Activated CD4-positive, alpha-beta T cell treated with anti-CD3 and anti-CD28 coated beads, Interleukin-10, Interleukin-2, amounts not matched to agents 100 ng/mL and 50 ng/mL, durations not matched to agents 16 hours and 8 hours (primary cell): ENCODE data around the gene FKBP5.
"Not testable (repeated sequence)": the region's sequence is repeated elsewhere in the genome, so short reads cannot be mapped to it uniquely, and the experiment has no call there.

Experiments
- DNase-seq: peaks from one replicate; pipeline ENCODE4 v3.0.0-alpha.2; 2020

The FKBP5 gene

DNA sequence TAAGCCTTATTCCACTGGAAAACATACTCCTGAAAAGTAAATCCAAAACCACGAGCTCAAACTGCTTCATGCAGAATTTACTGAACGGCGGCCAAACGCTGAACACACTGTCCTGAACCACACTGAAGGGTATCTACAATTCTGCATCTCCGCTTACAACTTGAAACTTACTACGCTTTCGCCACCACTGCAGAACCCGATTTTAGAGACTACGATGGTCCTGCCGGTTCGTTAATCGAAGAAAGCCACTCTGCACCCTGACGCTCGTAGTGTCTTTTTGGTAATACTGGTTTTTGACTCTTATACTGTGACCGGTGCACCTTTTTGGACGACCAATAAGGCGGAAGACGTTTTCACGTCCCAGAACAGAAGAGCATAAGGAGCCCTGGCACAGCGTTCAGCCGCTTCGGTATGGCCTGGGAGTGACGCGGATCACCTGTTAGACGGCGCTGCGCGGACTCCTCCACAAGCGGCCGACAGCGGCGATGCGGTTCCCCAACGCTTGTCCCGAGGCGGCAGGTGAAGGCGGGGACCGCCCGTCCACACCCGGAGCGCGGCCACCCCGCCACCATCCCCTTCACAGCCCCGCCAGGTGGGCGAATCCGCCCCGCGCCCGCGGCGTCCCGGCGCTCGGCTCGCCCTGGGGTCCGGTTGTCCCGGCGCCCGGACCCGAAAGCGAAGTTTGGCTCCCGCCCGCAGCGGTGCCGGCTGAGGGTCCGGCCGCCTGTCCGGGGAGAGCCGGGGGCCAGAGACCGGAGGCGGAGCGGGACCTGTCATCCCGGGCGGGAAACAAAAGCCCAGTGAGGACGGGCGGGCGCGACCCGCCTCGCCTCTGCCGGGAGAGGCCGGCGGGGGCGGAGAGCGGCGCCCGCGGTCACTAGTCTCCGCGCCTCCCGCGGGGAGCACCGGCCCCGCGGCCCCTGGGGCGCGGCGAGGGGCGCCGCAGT, 784 bp downstream of the FKBP5 start:
- peak; percentile 76 for DNase-seq

DNA sequence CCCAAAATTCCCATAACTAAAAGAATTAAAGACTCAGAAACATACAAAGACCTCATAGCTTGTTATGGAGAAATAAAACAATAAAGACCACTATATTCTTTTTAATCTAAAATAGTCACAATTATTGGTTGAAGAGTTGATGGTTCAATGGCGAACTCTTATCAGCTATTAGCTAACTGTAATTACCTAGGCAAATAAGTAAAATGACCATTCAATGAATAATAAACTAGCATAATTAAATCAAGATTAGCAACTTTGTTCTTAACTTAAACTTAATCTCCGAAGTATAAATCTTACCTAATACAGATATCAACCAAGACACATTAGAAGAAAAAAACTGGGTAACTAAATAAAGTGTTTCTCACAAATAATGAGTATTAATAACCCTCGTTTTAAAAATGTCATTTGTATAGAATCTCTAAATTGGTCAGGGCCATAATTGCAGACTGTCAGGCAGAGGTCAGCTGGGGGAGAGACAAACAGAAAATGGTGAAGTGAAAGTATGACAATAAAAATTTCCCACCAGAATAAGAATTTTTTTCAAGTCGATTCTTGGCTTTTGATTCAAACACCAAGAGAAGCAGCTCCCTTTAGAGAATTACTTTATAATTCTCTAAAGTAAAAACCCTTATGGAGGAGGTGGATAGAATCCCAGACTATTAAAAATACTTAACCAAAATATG, 1.7 kb downstream of the FKBP5 start:
- DNase-seq = no peak

DNA sequence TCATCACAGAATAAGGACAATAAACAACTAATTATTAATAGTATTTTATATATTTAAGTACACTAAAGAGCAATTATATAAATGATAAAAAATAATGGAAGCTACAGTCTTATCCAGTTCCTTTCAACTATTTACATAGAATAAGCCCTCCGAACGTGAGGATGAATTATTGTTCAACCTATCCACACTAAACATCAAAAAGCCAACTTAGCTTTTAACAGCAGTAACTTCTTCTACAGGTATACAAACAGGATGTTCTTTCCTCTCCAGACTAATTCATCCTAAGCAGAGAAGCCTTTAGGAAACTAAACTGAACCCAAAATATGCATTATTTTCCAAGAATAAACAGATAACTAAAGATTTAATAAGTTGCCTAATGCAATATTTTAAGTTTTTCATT, 2.3 kb downstream of the FKBP5 start:
- no peak for DNase-seq

DNA sequence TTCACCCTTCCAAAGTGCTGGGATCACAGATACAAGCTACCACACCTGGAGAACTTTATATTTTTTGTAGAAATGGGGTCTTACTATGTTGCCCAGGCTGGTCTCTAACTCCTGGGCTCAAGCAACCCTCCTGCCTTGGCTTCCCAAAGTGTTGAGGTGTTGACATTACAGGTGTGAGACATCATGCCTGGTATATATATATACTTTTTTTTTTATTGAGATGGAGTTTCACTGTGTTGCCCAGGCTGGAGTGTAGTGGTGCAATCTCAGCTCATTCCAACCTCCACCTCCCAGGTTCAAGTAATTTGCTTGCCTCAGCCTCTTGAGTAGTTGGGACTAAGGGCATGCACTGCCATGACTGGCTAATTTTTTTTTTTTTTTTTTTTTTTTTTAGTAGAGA, 5.4 kb downstream of the FKBP5 start:
- no peak for DNase-seq

DNA sequence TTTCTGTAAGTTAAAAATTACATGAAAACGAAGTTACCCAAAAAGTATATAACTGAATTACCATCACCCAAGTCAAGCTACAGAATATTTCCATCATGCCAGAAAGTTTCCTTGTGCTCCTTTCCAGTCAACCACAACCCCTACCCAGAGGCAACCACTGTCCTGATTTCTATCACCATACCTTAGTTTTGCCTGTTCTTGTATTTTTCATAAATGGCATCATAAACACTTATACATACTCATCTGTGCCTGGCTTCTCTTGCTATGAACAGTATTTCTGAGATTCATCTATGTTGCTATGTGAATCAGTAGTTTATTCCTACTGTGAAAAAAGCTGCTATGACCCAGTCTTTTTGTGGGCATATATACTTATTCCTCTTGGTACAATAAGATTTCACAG, 7.4 kb downstream of the FKBP5 start:
- peak; percentile 62 for DNase-seq

DNA sequence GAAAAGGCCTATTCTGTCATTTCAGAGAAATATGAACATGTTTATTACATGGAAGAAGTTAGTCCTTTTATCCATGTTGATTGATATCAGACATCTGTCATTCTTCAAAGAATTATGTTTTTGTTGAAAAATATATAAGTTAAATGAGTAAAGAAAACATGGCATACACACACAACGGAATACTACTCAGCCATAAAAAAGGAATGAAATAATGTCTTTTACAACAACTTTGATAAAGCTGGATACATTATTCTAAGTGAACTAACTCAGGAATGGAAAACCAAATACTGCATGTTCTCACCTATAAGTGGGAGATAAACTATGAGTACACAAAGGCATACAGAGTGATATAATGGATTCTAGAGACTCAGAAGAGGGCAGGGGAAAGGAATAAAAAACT, 9.3 kb downstream of the FKBP5 start:
- no peak for DNase-seq

DNA sequence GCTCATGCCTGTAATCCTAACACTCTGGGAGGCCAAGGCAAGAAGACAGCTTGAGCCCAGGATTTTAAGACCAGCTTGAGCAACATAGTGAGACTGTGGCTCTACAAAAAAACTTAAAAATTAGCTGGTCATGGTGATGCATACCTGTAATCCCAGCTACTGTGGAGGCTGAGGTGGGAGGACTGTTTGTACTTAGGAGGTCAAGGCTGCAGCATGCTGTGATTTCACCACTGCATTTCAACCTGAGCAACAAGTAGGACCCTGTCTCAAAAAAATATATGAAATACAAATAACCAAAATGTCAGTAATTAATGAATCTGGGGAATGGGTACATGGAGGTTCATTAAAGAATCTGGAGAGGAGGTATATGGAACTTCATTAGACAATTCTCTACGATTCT, 9.9 kb downstream of the FKBP5 start:
- DNase-seq = no peak

DNA sequence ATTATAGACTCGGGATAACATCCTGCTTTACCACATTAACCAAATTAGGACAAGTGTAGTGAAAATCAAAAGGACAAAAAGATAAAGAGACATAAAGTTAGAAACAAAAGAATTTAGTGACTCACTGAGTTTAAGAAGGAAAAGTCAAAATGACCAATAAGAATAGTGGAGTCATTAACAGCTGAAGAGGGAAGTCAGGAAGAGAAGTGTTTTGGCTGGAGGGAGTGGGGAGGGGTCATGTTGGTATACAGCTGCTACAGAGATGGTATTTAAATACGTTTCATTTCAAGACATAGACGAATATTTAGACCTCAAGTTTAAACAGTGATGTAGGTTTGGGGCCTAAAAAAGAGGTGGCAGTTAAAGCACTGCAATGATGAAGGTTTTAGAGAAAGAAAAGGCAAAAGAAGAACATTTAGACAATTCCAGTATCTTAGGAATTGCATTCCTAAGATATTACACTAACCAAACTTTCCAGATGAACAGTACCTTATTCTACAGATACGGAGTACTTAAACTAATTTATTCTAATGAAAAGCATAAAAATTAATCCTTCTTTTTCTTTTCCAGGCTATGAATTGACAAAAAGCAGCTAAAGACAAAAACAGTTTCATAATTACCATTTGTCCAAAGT, 10.6 kb downstream of the FKBP5 start:
- DNase-seq = no peak

DNA sequence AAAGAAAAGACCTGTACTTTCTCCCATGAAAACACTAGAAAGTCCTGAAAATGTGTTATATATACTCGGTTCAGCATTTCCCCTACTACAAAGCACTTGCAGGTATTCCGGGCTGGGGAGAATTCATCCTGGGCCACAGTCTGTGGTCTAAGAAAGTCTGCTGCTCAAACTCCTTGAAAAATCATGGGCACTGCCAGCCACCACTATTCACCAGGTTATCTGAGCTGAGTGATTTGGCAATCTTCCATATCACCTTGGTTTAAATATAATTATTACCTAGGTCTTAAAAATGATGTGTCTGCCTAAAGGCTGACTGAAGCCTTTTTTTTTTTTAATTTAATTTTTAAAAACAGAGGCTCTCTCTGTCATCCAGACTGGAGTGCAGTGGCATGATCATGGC, 11.3 kb downstream of the FKBP5 start:
- DNase-seq = no peak

DNA sequence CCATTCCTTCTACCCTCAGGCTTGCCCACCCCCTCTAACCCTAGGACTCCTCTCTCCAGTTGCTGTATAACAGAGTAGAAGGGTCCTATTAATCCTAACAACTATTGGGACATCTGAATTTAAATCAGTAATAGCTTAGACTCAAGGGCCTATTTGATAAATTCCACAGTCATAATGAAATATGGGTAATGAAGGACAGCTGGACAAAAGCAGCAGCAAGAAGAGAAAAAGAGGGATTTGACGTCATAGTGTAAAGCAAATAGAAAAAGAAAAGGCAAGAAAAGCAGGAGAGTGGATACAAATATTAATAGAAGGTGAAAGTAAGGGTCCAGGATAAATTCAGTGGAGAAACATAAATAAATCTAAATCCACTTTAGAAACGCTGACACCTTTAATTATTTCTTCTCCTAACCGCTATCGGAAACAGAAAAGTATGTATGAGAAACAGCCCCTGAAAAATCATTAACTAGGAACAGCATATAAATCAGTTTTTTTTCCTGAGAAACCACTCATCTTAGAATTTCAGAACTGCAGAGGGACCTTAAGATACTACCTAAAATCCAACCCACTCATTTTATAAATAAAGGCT, 12.8 kb downstream of the FKBP5 start:
- no peak for DNase-seq

DNA sequence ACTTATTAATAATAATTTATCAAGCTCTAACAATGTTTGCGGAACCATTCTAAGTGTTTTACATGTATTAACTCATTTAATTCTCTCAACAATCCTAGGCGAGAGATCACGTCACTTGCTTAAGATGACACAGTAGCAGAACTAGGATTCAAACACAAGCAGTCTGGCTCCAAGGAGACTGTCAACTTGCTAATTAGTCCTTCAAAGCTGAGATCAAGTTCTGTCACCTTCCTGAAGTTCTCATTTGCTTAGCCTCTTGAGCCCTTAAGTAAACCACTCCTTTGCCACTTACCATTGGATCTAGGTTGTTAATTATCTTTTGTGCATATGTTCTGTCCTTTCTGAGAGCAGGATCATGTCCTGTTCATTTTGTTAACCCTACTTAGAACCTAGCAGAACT, 14.1 kb downstream of the FKBP5 start:
- DNase-seq = no peak

DNA sequence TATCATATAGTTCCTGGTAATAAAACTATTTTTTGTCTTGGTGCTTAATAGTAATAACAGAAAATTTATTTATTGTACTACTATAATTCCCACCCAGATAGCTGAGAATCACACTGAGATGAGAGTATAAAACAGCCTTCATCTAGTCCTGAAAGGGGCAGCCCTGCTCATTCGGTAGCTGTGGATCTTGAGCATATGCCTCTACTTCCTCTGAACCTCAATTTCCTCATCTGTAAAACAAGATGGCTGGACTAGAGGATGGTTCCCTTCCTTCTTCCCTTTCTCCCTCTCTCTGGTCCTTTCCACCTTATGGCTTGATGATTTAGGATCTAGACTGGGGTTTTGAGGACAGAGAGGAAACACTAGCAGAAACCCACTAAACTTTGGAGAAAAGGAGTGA, 15.0 kb downstream of the FKBP5 start:
- DNase-seq = no peak

DNA sequence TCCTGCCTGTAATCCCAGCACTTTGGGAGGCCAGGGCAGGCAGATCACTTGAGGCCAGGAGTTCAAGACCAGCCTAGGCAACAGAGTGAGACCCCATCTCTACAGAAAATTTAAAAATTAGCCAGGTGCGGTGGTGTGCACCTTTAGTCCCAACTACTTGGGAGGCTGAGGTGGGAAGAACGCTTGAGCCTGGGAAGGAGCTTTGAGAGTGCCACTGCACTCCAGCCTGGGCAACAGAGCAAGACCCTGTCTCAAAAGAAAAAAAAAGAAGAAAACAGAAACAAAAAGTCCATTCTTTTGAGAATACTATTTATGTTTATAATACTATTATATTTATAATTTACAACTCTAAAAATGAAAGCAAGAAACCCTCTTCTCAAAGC, 15.4 kb downstream of the FKBP5 start:
- DNase-seq = not testable (repeated sequence)

DNA sequence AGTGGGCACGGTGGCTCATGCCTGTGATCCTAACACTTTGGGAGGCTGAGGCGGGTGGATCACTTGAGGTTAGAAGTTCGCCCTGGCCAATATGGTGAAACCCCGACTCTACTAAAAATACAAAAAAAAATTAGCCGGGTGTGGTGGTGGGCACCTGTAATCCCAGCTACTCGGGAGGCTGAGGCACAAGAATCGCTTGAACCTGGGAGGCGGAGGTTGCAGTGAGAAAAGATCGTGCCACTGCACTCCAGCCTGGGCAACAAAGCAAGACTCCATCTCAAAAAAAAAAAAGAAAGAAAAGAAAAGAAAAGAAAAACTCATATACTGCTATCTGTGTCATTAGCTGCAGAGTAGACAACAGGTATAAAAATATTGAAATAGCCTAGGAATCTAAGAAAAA, 18.3 kb downstream of the FKBP5 start:
- DNase-seq = not testable (repeated sequence)

DNA sequence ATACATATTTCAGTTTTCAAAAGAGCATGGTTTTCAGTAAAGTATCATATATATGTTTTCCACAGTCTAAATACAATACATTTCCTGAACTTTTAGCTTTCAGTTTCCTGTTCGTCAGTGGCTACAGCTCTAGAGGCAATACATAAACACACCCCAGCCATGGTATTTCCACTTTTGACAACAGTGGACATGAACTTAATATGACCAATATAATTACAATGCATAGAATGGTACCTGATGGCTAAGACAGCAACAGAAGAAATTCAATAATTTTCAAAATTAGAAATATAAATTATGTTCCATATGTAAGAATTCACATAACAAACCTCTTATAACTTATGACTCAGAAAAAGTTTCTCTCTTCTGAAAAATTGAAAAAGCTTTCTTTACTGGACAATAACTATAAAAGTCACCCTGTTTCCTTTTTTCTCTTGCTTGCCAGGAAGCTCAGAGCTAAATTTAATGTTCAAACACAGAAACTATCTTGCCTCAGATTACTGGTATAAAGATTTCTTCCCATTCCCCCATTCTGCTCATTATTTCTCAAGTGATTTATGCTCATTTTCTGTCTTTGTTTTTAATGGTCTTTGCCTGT, 19.2 kb downstream of the FKBP5 start:
- DNase-seq = peak; percentile 47

DNA sequence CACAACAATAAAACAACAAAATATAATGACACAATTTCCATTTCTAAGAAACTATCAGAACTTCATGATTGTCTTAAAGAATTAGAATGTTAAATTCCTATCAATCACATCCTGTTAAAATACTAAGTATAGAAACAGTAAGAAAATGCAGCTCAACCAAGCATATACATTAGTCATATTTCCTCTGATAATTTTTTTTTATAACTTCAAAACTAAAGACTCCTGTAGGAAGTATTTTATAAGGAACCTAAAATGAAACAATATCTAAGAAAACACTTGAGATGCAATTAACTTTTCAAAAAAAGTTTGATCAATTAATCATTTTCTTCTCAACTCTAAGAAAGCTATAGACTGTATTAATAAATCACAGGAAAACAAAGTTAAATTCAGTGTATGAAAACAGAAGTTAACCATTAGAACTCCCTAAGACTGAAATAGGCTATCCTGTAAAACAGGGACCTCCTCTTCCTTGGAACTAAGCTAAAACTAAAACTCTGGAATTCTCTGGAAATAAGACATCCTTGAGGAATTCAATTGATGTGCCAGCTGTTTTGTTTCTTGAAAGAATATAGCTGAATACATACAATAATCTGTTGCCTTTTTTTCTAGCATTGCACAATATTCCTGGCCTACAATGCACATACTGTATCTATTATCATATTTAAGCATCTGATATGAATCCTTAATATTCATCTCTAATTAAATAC, 19.8 kb downstream of the FKBP5 start:
- no peak for DNase-seq

DNA sequence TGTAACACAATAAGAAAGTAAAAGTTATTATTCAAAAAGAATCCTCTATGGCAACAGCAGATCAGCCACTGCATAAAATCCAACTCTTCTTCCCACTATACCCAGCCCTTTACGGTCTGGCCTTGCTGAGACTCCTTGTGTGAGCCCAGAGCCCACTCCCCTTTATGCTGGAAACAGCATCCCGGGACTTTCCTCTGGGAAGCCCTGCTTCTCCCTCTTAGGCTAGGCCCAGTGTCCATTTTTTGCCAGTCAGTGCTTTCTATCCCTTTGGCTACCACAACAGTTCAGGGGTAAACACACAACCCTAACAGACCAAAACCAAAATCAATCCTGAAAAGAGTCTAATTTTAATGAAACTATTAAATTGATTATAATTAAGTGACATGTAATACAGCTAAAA, 20.6 kb downstream of the FKBP5 start:
- no peak for DNase-seq

DNA sequence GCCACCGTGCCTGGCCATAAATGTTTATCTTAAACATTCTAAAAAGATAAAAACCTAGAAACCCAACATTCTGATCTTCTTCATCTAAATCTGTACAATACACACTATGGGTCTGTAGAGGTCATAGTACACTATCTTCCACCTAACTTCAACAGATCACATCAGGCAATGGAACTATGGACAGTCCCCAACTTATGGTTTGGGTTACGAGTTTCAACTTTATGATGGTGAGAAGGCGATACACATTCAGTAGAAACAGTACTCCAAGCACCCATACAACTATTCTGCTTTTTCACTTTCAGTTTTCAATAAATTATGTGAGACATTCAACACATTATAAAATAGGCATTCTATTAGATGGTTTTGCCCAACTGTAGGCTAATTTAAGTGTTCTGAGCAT, 23.1 kb downstream of the FKBP5 start:
- DNase-seq = no peak

DNA sequence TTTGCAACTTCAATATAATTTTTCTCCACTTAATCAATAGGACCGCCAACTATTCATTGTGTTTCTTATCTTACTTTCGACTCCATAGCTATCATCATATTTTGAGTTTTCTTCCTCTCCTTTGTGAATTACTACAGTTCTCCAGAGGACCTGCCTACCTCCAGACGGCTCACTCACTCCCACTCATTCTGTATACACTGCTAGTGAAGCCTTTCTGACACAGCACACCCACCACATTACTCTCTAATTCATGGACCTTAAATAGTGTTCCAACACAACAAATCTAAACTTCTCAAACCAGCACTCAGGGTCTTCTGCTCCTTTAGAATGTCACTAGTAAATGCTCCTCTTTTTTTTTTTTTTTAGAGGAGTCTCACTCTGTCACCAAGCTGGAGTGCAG, 23.8 kb downstream of the FKBP5 start:
- DNase-seq = no peak

DNA sequence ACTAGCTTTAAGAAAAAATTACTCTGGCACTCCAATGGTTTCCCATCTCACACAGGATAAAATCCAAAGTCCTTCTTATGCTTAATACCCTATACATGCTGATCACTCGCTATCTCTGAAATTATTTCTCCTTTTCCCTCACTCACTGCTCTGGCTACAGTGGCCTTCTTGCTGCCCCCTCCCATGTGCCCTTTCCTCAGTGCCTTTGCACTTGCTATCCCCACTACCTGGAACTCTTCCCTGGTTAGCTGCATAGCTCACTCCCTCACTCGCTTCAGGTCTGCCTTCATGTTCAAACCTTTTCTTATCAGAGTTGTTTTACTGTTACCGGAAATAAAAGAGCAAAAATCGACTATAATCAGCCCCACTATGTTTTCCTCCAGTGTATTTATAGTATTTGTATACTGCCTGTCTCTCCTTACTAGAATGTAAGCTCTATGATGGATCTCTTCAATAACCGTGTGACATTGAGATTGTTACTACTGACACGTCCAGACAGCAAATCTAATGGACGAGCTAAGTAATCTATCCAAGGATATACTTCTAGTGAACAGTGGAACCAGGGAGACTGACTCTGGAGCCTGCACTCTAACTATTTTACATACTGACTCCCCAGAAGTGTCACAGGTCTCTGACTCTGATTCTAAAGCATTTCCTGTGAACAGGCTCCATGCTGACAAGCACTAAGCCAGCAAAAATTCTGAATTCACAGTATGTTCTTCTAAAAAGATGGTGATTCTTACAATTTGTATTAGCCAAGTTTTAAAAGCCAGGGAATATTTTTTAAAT, 25.1 kb downstream of the FKBP5 start:
- DNase-seq = no peak

DNA sequence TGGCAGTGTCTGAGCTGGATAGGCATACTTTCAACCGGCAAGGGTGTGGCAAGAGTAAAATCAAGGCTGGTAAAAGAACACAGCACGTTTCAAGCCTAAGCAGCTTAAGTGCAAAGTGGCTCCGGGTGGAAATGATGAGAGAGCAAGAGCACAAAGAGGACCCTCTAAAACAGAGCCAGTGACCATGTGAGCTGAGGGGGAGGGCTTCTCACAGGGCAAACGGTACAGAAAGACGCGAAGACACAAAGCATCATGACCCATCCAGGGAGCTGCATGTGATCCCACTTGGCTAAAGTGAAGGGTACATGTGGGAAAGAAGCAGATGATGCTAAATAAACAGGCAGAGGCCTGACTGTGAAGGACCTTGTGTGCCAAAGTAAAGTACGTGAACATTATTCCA, 25.7 kb downstream of the FKBP5 start:
- no peak for DNase-seq

DNA sequence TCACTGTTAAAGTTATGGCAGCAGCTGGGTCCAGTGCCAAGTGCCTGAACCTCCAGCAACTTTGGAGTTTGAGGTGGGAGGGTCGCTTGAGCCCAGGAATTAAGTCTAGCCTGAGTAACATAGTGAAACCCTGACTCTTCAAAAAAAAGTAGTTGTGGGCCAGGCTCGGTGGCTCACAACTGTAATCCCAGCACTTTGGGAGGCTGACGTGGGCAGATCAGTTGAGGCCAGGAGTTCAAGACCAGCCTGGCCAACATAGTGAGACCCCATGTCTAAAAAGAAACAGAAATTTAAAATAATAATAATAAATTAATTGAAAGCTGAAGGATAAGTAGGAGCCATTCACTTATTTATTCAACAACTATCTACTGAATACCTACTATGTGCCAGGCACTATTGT, 33.8 kb downstream of the FKBP5 start:
- DNase-seq = no peak
